ENCODE results near the gene KLC3.

KLC3 gene

GRCh38 chr19:45380107-45380506 is 39.6 kb downstream of the KLC3 start:
- no peak for DNase-seq

GRCh38 chr19:45382426-45382825 is 41.9 kb downstream of the KLC3 start:
- DNase-seq = no peak

- no peak for DNase-seq
Measured at GRCh38 chr19:45385392-45386221, 45.1 kb downstream of the KLC3 start.

GRCh38 chr19:45391346-45391745 is 50.8 kb downstream of the KLC3 start:
- peak; percentile 18 for DNase-seq

- DNase-seq = no peak
Measured at GRCh38 chr19:45391871-45392665, 51.5 kb downstream of the KLC3 start.

- DNase-seq = no peak
Measured at GRCh38 chr19:45395821-45396617, 55.5 kb downstream of the KLC3 start.

GRCh38 chr19:45400192-45400591 is 59.6 kb downstream of the KLC3 start:
- no peak for DNase-seq
